Kidney (tissue), 14 donors: Measurements from ENCODE around the gene MAN2A1. TPM values are rescaled to one million over a fixed set of nuclear protein-coding genes. Genes with fewer than 3 reads are reported as not detected.

Experiments
- DNase-seq, 5 donors: peaks; one replicate each; pipeline ENCODE4 v3.0.0-alpha.2; 2013 to 2020
- FAIRE-seq: peaks from 2 replicates; lab custom pipeline; 2012; peaks lifted over from hg19 to GRCh38; lab: Jason Lieb, UNC
- H3K27ac ChIP-seq, 2 donors: one replicate each; pipeline ENCODE4 v1.7.0; 2013; ENCODE audit warnings: low read depth in 2 of 2, low read length in 2 of 2, inconsistent platforms in 1 of 2
- H3K27me3 ChIP-seq: one replicate; pipeline ENCODE4 v1.7.1; 2013; ENCODE audit warnings: low read length, inconsistent platforms; ENCODE audit not compliant: control insufficient read depth, insufficient read depth
- H3K36me3 ChIP-seq, 3 donors: one replicate each; pipeline versions ENCODE4 v1.7.0 to v1.7.1; 2013; ENCODE audit warnings: low read length in 3 of 3, control low read depth in 1 of 3, inconsistent platforms in 1 of 3; ENCODE audit not compliant: insufficient read depth in 3 of 3, control insufficient read depth in 2 of 3
- H3K4me1 ChIP-seq, 3 donors: one replicate each; pipeline versions ENCODE4 v1.7.0 to v1.7.1; 2013; ENCODE audit warnings: low read length in 3 of 3, inconsistent platforms in 1 of 3, low read depth in 1 of 3; ENCODE audit not compliant: control insufficient read depth in 2 of 3, insufficient read depth in 2 of 3
- H3K4me3 ChIP-seq, 3 donors: one replicate each; pipeline versions ENCODE4 v1.7.0 to v1.8.1; 2013; ENCODE audit warnings: low read length in 3 of 3, control low read depth in 1 of 3, inconsistent platforms in 1 of 3
- H3K9ac ChIP-seq, 3 donors: one replicate each; pipeline versions ENCODE4 v1.7.0 to v1.7.1; 2013; ENCODE audit warnings: low read length in 3 of 3, control low read depth in 1 of 3, inconsistent platforms in 1 of 3
- H3K9me3 ChIP-seq, 3 donors: one replicate each; pipeline versions ENCODE4 v1.7.0 to v1.7.1; 2013; ENCODE audit warnings: low read length in 3 of 3, control low read depth in 1 of 3, inconsistent platforms in 1 of 3; ENCODE audit not compliant: control insufficient read depth in 2 of 3, insufficient read depth in 1 of 3
- CTCF ChIP-seq: IDR thresholded peaks from 3 replicates; pipeline ENCODE4 v1.5.1; 2012; ENCODE audit warnings: mild to moderate bottlenecking, moderate library complexity, borderline replicate concordance; ENCODE audit not compliant: insufficient read depth; ENCODE audit errors: extremely low read depth
- intact Hi-C: fragments of 100-400 bp; cut with DNase I; formaldehyde crosslinking; loops from one replicate; pipeline ENCODE4 v1.11.1; 2022
- polyA plus RNA-seq: library from polyadenylated mRNA; stranded (reverse); fragments of 350-450 nt; fragmentation: Illumina TruSeq; extraction: RNeasy Lipid Tissue Mini Kit (QIAGEN cat#74804); gene quantifications from one replicate; pipeline ENCODE4 v1.2.3, GENCODE V29; 2014; ENCODE audit warnings: low read depth, low replicate concordance; ENCODE audit not compliant: insufficient read depth
- total RNA-seq: library from RNA; stranded (reverse); fragmentation: NEBNext Ultra II Directional; extraction: Animal tissue kit (Norgen Biotek cat#: 25700); gene quantifications from one replicate; pipeline ENCODE4 v1.2.1, GENCODE V29; 2021
- donor health status: control.
- donor health status: control.
- donor health status: control.
- donor health status: control.
- donor health status: control.
- donor health status: DM: yes; HTN: yes; CAD: no.
- donor health status: Normal renal cell carcinoma (clear cell type).

Gene MAN2A1
- total and polyA plus RNA-seq, 2 donors from 2014 or later: 12.7 to 69.9 TPM

- no peak for TF ChIP-seq CTCF
- Histone ChIP-seq H3K9ac (no peak overlapping the region), H3K36me3 (peaks cover 0 to 2% (median 0%) of the 10 kb centered on the region in 3 donors), H3K9me3 (no peaks in the 10 kb centered on the region), H3K4me1 (no peaks in the 10 kb centered on the region), H3K27ac (no peak overlapping the region), H3K4me3 (no peak overlapping the region), H3K27me3 (no peaks in the 10 kb centered on the region)
- FAIRE-seq (no peak), DNase-seq (no peak)
- intact Hi-C loops: no loop called here
Observed at GRCh38 chr5:109703166-109703565, 13.4 kb downstream of the MAN2A1 start.

- TF ChIP-seq CTCF: no peak
- DNase-seq (no peak), FAIRE-seq (no peak)
- H3K9me3 ChIP-seq: no peaks in the 10 kb centered on the region
- H3K4me1 ChIP-seq: no peaks in the 10 kb centered on the region
- H3K9ac ChIP-seq: no peak overlapping the region
- no peaks in the 10 kb centered on the region for H3K27me3 ChIP-seq
- H3K36me3 ChIP-seq: peaks cover 0 to 2% (median 0%) of the 10 kb centered on the region in 3 donors
- H3K4me3 ChIP-seq: no peak overlapping the region
- H3K27ac ChIP-seq: no peak overlapping the region
- intact Hi-C loops: no loop called here
Observed at GRCh38 chr5:109703829-109704228, 14.1 kb downstream of the MAN2A1 start.

GRCh38 chr5:109704282-109704952 is 14.7 kb downstream of the MAN2A1 start:
- no peak for FAIRE-seq
- Histone ChIP-seq H3K9me3 (no peaks in the 10 kb centered on the region), H3K27me3 (no peaks in the 10 kb centered on the region), H3K4me1 (peaks cover 0 to 2% (median 0%) of the 10 kb centered on the region in 3 donors), H3K27ac (no peak overlapping the region), H3K36me3 (peaks cover 0 to 2% (median 0%) of the 10 kb centered on the region in 3 donors), H3K9ac (no peak overlapping the region), H3K4me3 (no peak overlapping the region)
- intact Hi-C loops: no loop called here
- TF ChIP-seq CTCF: no peak
- no peak for DNase-seq
